C4-2B (cell line): Measurements from ENCODE around the gene GALNT9.

Source experiments
- ZFX ChIP-seq: fragments of 450-650 bp; IDR thresholded peaks from 2 replicates; pipeline ENCODE4 v1.6.1; 2017
- TF ChIP-seq, protein P1 (sequence below): fragments of 450-650 bp; conservative IDR thresholded peaks from 2 replicates; pipeline ENCODE4 v1.5.1; 2017; ENCODE audit warnings: mild to moderate bottlenecking

DNA sequence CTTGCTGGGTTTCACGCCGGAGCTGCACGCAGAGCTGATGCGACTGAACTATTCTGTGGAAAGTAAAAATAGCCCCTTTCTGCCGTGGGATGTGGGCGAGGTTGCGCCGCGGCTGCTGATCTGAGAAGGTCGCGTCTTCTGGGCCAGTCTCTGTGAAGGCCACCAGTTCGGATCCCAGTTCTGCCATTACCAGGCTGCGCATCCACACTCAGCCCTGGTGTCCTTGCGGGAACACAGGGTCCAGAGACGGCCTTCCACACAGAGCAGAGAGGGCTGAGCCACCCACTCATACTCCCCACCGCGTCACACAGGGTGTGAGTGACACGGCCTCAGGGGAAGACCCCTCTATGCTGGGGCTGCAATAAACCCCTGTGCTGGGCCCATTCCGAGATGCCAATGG is 13.9 kb downstream of the GALNT9 start:
- TF ChIP-seq, protein P1, sequence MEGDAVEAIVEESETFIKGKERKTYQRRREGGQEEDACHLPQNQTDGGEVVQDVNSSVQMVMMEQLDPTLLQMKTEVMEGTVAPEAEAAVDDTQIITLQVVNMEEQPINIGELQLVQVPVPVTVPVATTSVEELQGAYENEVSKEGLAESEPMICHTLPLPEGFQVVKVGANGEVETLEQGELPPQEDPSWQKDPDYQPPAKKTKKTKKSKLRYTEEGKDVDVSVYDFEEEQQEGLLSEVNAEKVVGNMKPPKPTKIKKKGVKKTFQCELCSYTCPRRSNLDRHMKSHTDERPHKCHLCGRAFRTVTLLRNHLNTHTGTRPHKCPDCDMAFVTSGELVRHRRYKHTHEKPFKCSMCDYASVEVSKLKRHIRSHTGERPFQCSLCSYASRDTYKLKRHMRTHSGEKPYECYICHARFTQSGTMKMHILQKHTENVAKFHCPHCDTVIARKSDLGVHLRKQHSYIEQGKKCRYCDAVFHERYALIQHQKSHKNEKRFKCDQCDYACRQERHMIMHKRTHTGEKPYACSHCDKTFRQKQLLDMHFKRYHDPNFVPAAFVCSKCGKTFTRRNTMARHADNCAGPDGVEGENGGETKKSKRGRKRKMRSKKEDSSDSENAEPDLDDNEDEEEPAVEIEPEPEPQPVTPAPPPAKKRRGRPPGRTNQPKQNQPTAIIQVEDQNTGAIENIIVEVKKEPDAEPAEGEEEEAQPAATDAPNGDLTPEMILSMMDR: no peak
- no peak for TF ChIP-seq ZFX
